HK-2 (cell line): Measurements from ENCODE around the gene SAV1.
"Not testable (repeated sequence)": the region's sequence is repeated elsewhere in the genome, so short reads cannot be mapped to it uniquely, and the experiment has no call there.

Source experiments
- DNase-seq: peaks from one replicate; pipeline ENCODE4 v3.0.0-alpha.2; 2018; ENCODE audit not compliant: unreplicated experiment

SAV1 gene

DNA sequence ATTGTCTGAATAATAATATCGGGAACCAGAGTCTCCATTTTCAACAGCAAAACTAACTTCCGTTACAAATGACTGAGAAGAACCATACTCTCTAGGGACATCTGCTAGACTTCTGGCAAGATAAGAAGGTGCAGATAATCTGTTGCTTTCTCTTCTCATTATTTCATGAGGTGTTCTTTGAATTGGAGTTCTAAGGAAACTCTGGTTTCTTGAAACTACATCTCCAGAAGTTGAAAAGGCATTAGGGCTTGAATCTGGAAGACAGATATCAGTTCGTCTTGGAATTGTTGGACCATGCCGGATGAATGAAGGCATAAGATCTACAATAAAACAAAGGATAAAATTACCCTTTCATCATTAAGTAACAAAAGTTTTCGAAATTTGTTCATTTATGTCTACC, 2.8 kb downstream of the SAV1 start:
- DNase-seq: not testable (repeated sequence)

DNA sequence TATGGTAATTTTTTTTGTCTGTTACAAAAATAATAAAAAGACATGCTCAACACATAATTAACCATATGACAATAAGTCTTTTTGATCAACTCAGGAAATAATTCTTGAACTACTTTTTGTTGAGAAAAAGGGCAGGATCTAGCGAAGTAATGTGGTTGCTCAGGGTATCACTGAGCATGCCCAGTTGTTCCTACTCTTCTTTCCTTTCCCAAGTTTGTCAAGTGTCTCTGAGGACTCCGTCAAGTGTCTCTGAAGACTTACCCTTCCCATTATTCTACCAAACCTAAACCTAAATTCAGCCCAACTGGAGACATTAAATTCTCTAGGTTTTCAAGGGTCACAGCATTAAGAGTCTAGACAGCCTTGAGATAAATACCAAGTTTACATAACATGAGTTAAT, 3.5 kb downstream of the SAV1 start:
- DNase-seq: not testable (repeated sequence)

DNA sequence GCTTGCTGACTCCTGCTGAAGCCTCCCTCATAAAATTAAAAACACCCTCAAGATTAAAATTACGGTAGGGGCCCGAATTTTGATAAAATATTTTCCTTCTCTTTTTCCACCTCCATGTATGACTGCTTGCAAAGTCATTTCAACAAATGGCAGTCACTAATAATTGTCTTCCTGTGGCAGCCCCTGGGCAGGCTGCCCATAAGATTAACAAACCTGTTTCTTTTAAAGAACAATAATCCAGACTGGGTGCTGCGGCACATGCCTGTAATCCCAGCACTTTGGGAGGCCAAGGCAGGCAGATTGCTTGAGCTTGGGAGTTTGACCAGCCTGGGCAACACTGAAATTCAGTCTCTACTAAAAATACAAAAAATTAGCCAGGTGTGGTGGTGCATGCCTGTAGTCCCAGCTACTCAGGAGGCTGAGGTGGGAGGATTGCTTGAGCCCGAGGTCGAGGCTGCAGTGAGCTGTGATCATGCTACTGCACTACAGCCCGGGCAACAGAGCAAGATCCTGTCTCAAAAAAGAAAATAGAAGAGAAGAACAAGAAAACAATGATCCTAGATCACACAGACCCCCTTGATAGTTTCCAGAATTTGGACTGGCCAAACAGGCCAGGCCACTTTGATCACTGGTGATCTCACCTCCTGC, 8.7 kb downstream of the SAV1 start:
- DNase-seq: no peak

DNA sequence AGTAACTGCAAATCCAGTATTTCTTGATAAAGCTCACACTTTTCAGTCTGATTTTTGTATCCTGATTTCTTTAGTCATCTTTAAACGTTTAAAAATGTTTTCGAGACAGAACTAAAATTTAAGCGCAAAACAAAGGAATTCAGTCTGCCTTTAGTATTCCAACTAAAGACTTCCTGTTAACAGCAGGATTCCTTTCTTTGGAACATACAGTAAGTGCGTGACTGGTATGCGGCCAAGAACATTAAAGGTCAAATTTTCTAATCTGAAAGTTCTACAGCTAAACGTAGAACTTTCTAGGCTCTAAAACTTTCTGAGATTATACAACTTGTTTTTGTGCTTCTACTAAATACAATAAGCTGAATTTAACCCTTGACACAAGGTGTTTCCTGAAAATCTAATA, 9.9 kb downstream of the SAV1 start:
- DNase-seq: no peak

DNA sequence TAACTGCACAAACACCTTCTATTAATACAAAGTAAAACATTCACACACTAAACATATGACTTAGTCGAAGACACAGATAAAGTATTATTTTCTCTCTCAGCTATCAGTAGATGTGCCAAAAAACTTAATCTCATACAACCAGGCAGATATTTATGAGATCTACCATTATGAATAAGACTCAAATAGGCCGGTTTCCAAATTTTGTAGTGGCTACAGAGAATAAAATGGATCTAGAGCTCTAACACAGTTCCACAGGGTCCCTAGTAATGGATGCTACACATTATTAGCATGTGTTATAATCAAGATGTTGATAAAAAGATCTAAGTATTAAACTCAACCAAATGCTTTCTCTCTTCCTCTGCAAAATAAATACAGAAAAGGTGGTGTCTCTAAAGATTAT, 10.4 kb downstream of the SAV1 start:
- no peak for DNase-seq

DNA sequence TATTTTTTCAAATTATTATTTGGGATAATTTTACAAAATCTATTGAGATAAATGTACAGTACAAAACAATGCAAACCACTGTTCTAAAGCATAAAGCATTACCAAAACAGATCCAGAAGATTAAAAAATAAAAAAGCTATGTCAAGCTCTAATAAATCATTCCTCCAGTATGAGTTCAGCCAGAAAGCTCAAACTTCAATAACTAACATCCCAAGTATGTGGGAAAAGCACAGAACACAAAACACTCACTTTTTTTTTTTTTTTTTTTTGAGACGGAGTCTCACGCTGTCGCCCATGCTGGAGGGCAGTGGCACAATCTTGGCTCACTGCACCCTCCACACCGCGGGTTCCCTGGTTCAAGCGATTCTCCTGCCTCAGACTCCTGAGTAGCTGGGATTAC, 11.3 kb downstream of the SAV1 start:
- DNase-seq: no peak

DNA sequence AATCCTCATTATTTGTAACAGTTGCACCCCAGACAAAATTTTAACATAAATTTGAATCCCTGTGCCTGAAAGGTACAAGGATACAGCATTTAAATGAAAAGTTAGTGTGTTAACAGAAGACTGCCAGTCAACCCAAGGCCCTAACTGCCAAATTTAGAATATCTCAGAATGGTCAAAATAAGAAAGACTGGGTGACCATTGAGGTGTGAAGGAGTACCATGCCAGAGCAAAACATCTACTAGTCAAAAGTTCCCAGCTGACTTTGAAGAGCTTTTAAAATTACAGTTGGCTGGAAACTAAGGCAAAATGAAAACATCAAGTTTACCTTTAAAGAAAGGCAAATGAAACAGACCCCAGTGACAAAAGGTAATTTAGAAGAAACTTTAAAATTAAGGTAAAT, 18.4 kb downstream of the SAV1 start:
- DNase-seq: no peak

DNA sequence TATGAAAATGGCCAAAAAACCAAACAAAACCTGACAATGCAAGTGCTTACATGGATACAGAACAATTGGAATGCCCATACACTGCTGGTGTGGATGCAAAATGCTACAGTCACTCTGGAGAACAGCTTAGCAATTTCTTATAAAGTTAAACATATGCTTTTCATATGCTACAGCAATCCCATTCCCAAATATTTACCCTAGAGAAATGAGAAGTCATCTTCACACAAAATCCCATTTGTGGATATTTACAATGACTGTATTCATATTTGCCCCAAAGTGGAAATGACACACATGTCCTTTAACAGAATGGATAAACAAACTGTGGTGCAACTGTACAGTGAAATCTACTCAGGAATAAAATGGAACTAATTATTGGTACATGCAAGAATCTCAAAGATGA, 20.4 kb downstream of the SAV1 start:
- DNase-seq: no peak

DNA sequence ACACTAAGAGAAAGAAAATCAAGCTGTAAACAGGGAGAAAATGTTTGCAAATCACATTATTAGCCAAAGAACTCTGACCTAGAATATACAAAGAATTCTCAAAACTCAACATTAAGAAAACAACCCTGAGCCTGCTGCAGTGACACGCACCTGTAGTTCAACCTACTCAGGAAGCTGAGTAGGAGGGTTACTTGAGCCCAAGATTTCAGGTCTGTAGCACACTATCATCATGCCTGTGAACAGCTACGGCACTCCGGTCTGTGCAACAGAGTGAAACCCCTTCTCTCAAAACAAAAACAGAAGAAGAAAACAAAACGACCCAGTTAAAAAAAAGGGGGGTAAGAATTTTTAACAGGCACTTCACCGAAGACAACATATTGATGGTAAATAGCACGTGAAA, 20.8 kb downstream of the SAV1 start:
- no peak for DNase-seq

DNA sequence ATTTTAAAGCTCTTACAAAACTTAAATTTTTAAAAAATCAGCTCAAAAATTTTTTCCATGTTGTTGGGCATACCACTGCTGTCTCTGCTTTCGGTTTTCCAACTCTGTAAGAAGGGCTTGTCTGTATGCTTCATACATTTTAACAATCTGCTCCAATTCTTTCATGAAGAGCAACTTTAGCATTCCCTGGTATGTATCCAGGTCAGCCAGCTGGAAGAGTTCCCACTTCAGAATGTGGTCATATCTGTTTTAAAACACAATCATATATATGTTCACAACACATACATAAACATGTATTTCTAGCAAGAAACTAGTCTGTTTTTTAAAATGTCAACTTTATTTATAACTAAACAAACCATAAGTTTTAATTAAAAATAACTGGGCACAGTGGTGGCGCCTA, 33.0 kb downstream of the SAV1 start:
- no peak for DNase-seq

DNA sequence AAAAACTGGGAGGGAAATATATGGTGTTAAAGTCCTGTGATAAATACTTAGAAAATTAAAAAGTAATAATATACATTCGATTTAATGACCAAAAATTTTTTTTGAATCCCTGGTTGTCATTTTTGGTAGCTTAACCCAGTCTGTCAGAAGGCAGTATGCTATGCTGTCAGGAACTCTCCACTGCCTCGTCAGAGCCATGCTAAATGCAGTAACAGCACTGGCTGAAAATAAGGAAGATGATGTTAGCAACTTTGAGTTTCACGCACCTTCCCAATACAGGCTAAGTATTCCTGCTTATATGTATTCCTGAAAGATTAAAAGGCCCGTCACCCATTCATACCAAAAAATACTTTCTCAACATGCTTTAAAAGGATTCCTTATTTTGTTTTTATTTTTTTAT, 34.2 kb downstream of the SAV1 start:
- no peak for DNase-seq

DNA sequence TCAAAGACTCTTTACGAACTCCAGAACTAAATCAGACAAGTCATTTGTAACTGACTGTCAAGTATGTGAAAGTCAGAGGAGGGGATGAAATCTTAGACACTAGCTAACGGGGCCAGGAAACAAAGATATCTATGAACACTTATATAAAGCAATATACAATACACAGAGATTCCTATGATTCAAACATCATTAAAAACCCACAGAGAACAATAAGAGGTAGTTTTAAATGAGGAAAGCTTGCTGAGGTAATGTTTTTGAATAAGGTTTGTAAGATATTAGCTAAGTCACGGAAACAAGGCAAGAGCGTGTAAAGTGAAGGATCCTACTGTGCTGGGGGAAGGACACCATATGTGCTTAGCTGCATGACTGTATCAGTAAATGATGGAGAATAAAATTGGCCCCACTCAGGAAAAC, 36.7 kb downstream of the SAV1 start:
- DNase-seq: no peak

DNA sequence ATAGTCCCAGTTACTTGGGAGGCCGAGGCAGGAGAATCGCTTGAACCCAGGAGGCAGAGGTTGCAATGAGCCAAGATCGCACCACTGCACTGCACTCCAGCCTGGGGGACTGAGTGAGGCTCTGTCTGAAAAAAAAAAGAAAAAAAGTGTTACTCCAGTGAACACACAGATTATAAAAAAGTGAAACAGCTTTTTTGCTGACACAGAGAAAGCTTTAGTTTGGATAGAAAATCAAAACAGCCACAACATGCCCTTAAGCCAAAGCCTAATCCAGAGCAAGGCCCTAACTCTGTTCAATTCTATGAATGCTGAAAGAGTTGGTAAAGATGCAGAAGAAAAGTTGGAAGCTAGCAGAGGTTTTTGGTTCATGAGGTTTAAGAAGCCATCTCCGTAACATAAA, 43.2 kb downstream of the SAV1 start:
- DNase-seq: not testable (repeated sequence)

DNA sequence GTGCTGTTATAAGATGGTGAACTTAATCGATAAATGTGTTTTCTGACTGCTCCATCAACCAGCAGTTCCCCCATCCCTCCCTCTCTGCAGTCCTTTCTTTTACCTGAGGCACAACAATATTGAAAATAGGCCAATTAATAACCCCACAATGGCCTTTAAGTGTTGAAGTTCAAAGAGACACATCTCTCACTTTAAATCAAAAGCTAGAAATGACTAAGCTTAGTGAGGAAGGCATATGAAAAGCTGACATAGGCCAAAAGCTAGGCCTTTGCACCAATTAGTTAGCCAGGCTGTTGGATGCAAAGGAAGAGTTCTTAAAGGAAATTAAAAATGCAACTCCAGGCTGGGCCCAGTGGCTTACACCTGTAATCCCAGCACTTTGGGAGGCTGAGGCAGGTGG, 43.7 kb downstream of the SAV1 start:
- DNase-seq: no peak

DNA sequence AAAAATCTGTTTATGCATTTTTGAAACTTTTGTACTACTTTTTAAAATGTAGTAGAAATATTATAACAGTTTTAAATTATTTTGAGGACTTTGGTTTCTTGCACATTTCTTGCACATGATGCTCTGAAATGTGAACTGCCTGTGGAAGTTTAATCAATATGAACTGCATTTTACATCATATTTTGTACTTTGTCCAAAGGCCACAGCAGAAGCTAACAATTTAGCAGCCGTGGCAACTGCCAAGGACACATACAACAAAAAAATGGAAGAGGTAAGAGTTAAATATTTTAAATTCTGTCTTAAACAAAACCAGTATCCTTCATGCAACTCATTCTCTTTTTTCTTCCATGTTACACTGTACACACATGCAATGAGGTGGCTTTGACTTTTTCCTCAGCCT, 45.1 kb downstream of the SAV1 start:
- DNase-seq: no peak

DNA sequence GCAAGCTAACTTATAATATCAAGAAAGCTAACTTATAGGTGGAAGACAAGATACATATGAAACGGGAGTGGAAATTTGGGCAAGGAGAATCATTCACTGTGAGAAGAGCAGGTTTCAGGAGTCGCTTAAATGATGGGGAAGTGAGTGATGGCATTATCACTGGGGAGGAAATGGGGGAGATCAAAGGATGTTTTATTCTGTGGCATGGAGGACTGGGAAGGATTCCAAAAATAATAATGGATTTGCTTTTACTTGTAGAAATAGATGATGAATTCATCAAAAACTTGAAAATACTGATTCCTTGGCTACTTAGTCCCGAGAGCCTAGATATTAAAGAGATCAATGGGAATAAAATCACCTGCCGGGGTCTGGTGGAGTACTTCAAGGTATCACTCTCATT, 47.8 kb downstream of the SAV1 start:
- DNase-seq: no peak

DNA sequence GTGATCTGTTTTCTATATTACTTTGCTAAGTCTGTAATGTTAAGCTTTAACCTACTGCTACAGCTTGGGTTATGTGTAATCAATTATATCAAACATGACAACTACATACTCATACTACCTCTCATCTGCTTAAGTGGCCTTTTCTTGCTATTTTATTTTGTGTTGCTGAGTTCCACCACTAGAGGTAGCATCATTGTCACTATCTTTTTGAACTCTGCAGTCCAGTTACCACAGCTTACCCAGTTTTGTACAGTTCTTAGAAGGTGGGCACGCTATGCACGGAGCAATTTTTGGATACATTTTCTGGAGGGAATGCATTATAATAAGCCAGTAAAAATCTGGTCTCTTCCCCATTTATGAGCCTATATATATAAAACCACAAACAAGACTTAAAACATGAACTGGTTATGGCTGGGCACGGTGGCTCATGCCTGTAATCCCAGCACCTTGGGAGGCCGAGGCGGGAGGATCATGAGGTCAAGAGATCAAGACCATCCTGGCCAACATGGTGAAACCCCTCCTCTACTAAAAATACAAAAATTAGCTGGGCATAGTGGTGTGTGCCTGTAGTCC, 48.5 kb downstream of the SAV1 start:
- DNase-seq: no peak

DNA sequence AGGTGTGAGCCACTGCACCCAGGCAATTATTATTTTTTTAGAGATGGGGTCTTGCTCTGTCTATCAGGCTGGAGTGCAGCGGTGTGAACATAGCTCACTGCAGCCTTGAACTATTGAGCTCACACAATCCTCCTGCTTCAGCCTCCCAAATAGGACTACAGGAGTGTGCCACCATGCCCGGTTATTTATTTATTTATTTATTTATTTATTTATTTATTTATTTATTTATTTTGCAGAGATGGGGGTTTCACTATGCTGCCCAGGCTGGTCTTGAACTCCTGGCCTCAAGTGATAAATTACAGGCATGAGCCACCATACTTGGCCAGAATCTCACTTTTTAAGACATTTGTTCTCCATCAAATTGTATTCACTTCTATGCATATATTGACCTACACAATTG, 51.8 kb downstream of the SAV1 start:
- DNase-seq: no peak

DNA sequence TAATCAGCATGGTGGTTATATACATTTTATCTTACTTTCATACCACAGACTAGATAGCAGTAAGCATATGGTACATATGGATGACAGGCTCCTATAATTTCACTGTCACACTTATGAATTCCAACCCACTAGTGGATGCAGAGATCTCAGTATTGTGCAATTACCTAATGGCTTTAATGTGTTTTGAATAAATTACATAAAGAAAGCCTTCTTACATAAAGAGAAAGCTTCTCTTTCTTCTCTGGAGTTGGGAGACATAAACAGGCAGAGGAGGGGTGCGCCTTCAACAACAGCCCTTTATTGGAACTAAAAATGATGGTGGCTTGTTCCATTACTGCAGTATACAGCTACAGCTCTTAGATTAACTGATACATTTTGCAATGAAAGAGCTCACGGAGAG, 52.6 kb downstream of the SAV1 start:
- no peak for DNase-seq

DNA sequence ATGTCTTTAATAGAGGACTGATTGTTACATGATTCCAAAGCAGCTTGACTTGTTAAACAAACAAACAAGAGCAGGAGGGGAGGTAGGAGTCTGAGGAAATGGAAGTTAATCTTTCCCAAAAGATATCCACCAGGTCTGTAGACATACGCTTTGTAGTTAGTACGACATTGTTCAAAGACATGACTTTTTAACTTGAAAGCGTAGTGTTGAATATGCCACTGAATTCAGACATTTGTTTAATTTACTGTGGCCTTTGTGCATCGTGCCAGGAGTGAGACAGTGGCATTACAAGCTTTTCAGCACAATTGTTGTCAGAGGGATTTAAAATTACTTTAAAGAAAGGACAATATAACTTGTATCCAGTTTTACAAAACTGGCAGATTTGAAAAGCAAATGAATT, 53.0 kb downstream of the SAV1 start:
- no peak for DNase-seq

DNA sequence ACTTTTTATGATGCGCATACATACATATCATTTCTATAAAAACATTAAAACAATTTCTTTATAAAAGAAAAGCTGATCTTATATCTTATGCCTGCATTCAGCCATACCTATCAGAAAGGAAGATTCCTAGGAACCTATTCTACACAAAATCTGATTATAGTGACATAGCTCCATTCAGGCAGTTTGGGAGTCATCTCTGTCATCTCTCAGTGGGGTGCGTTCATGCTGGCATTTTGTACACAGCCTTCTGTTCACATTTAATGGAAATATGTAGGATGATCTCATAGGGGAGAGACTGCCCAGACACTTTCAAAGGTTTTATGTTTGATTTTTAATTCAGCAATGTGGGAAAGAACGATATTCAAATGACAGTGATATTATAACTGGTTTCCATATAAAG, 55.3 kb downstream of the SAV1 start:
- no peak for DNase-seq

DNA sequence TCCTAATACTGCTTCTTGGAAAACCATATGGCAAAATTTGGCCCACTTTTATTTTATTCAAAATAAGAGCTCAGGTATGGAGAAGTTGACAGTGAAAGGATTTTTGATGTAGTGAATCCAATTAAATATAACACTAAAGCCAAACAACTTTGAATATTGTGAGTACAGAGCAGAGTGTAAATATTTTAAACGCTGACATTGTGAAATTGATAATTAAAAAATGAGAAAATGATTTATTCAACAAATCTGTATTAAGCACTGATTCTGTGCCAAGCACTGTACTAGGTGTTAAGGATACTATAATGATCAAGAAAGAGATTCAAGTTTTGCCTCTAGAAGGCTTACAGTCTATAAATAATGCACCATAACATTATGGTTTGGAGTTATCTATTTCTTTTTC, 57.6 kb downstream of the SAV1 start:
- no peak for DNase-seq

DNA sequence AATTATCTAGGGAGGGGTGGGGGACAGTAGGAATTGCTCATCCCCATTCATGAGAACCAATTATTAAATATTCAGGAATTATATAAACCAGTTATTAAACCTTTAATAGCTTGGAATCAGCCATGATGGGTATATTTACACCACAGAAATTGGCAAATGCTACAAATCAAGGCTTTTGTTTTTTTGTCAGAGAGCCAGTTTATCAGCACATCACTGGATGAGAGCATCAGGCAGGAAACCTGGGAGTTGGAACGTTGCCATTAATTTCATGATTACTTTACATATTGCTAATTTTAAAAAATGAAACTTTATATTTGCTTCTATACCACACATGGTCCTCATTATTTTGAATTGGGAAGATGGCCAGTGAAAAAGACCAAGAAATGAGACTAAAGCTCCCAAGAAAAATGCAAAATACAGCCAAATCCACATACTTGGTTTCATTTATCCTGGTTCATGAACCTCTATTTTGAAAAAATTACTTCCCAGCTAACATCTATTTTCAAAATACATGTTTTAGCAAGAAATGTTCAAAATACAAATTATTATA, 59.7 kb downstream of the SAV1 start:
- no peak for DNase-seq

DNA sequence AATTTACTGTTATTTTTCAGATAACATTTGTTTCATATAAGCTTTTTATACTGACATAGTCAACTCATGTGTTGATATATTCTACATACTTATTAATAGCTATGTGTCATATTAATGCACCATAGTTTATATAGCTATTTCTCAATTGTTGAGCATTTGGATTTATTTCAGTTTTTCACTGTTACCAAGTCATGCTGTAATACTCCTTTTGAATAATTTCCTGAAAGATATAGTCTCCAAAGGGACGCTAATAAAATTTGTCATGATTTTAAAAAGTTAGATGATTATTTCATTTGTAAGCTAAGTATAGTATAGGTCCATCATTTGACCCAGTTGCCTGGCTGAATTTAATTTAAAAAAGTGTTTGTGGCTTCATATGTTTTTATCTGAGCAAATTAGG, 60.3 kb downstream of the SAV1 start:
- no peak for DNase-seq
